ENCODE data around the gene SCO1.

DNA sequence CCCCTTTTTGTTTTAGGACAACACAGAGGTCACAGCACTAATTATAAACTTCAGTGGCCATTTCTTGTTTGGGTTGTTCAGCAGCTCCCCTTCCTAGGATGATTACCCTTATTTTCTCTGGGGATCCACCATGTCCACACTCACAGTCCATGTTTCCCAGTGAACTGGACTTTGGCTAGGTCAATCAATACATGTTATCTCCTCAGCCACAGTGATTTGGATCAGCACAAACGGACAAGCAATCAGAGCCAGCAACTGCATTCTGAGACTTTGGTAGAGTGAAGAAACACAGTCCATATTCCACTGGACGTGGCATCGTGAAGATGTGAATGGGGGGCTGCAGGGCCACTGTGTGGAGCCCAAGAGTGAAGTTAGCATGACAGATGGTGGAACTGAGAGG is 27.9 kb upstream of the SCO1 start:
- TF ChIP-seq EP300 (IDR thresholded peaks at IDR 0.05) (no peak), POLR2A (IDR thresholded peaks at IDR 0.05) (no peak)
- TF ChIP-seq, protein P1, sequence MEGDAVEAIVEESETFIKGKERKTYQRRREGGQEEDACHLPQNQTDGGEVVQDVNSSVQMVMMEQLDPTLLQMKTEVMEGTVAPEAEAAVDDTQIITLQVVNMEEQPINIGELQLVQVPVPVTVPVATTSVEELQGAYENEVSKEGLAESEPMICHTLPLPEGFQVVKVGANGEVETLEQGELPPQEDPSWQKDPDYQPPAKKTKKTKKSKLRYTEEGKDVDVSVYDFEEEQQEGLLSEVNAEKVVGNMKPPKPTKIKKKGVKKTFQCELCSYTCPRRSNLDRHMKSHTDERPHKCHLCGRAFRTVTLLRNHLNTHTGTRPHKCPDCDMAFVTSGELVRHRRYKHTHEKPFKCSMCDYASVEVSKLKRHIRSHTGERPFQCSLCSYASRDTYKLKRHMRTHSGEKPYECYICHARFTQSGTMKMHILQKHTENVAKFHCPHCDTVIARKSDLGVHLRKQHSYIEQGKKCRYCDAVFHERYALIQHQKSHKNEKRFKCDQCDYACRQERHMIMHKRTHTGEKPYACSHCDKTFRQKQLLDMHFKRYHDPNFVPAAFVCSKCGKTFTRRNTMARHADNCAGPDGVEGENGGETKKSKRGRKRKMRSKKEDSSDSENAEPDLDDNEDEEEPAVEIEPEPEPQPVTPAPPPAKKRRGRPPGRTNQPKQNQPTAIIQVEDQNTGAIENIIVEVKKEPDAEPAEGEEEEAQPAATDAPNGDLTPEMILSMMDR (IDR thresholded peaks at IDR 0.05): no peak
